Measurements from ENCODE around the gene ANKRD13A. TPM values are rescaled to one million over a fixed set of nuclear protein-coding genes. Genes with fewer than 3 reads are reported as not detected.

The ANKRD13A gene
- total RNA-seq, 4 donors from 2014 or later: 96.1 to 189 (median 115) TPM

DNA sequence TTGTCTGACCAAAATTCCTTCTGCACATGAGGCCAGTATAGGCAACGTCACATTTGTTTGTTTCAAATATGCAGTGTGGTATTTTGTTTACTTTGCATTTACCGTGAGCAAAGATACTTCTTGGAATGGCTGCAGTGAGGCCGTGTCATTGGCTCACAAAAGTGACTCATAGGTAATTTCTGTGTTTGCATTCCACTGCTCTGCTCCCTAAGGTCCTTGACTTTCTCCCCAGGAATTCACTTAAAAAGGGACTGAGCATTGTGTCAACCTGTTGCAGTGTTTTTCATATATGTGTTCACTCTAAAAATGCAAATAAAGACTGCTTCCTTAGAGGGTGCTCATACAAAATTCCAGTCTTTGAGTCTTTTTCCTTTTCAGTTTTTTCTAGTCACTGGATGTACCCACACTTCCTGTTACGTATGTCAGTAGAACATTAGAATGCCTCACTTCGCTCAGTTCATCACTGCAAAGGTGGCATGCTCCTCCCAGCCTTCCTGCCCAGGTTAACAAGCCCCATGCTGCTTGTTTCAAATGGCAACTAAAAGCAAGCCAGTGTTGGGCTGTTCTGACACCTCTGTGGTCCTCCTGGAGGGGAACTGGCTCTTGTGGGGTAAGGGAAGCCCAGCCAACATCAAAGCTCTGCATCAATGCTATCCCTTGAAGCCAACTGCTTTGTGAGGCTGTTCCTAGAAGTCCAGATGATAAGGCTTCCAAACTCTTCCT is 40.0 kb downstream of the ANKRD13A start:
- Histone ChIP-seq H3K9me3 (no peaks in the 10 kb centered on the region), H3K4me3 (no peak overlapping the region), H3K27me3 (no peaks in the 10 kb centered on the region), H3K36me3 (peaks cover 0 to 29% (median 3%) of the 10 kb centered on the region in 4 donors), H3K27ac (peak overlapping the region; percentile 62 to 83 (median 79)), H3K4me1 (peaks cover 0 to 37% (median 16%) of the 10 kb centered on the region in 4 donors)
- peak; percentile 44 for DNase-seq
- intact Hi-C loops (cut with DNase I; ENCODE audit: low total_unique reads): no loop called here
- WGBS, 2 donors (ENCODE audit: low coverage in 1 of 2): 16 to 33% methylated on average over 5 of the region's 5 CpGs
- TF ChIP-seq, protein P1, sequence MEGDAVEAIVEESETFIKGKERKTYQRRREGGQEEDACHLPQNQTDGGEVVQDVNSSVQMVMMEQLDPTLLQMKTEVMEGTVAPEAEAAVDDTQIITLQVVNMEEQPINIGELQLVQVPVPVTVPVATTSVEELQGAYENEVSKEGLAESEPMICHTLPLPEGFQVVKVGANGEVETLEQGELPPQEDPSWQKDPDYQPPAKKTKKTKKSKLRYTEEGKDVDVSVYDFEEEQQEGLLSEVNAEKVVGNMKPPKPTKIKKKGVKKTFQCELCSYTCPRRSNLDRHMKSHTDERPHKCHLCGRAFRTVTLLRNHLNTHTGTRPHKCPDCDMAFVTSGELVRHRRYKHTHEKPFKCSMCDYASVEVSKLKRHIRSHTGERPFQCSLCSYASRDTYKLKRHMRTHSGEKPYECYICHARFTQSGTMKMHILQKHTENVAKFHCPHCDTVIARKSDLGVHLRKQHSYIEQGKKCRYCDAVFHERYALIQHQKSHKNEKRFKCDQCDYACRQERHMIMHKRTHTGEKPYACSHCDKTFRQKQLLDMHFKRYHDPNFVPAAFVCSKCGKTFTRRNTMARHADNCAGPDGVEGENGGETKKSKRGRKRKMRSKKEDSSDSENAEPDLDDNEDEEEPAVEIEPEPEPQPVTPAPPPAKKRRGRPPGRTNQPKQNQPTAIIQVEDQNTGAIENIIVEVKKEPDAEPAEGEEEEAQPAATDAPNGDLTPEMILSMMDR (IDR thresholded peaks at IDR 0.05): no peak
- TF ChIP-seq EP300 (IDR thresholded peaks at IDR 0.05; ENCODE audit: low read depth): no peak
- TF ChIP-seq POLR2A (IDR thresholded peaks at IDR 0.05): no peak
- TF ChIP-seq POLR2AphosphoS5 (IDR thresholded peaks at IDR 0.05): no peak
- in situ Hi-C loops (cut with MboI; ENCODE audit: low pct_ligation_motif_present in 1 of 4, low pct_unique_long_range_greater_than_20kb in 1 of 4, low sequenced_read_pairs in 3 of 4): no loop called here

DNA sequence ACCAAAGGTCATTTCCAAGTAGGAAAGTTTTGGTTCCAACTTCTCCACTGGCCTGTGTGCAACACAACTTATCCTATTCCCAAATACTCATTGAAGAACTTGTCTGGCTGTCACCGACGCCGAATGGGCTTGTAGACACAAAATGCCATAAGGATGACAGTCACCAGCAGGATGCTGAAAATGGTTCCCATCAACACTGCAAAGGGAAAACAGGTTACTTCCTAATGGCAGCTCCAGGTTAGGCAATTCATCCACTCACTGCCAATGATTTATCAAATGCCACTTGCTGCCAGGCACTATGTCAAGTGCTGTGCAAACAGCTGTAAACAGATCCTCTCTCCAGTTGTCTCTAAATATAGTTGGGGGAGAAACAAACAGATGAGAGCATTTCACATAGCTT is 43.0 kb downstream of the ANKRD13A start:
- 90% methylated on average over 3 of the region's 3 CpGs; no CpG with 5 or more reads in 1 of the 2 donors for WGBS, 2 donors (ENCODE audit: low coverage in 1 of 2)
- H3K4me3 ChIP-seq: no peak overlapping the region
- DNase-seq: no peak
- H3K27ac ChIP-seq: peak overlapping the region in 1 of 4 donors; percentile 16
- no peaks in the 10 kb centered on the region for H3K27me3 ChIP-seq
- peaks cover 1 to 48% (median 20%) of the 10 kb centered on the region in 4 donors for H3K4me1 ChIP-seq
- no peaks in the 10 kb centered on the region for H3K9me3 ChIP-seq
- TF ChIP-seq, protein P1 (IDR thresholded peaks at IDR 0.05): no peak
- no peak for TF ChIP-seq POLR2A (IDR thresholded peaks at IDR 0.05)
- no peak for TF ChIP-seq POLR2AphosphoS5 (IDR thresholded peaks at IDR 0.05)
- no peak for TF ChIP-seq EP300 (IDR thresholded peaks at IDR 0.05; ENCODE audit: low read depth)
- in situ Hi-C loops (cut with MboI; ENCODE audit: low pct_ligation_motif_present in 1 of 4, low pct_unique_long_range_greater_than_20kb in 1 of 4, low sequenced_read_pairs in 3 of 4) (no loop called here), intact Hi-C loops (cut with DNase I; ENCODE audit: low total_unique reads) (no loop called here)
- peaks cover 0 to 9% (median 3%) of the 10 kb centered on the region in 4 donors for H3K36me3 ChIP-seq

DNA sequence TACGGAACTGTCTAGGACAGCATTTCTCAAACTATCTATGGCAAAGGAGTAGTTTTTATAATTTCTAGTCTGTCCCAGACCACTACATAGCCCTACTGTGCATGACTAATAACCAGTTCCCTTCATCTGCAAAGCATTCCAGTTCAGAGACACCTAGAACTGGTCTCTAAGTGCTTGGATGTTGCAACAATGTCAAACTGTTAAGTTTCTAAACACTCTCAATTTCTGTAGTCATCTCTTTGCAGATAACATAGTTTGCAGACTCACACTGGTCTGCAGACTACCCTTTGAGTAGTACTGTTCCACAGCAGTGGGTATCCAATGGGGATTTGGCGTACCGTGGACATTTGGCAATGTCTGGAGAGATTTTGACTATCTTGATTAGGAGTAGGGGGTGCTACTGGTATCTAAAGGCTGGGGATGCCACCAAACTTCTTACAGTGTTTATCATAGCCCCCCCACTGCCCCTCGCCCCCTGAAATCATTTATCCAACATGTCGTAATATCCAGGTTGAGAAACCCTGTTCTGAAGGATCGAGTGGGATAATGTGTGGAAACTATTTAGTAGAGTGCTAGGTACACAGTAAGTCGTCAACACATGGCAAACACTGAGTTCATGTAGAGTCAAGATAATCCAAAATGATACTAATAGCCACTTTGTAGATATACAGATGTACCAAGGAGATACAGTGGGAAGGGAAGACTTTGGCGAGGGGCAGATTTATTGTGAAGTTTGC is 47.4 kb downstream of the ANKRD13A start:
- no peak for TF ChIP-seq POLR2AphosphoS5 (IDR thresholded peaks at IDR 0.05)
- TF ChIP-seq, protein P1 (IDR thresholded peaks at IDR 0.05): no peak
- no peak for TF ChIP-seq POLR2A (IDR thresholded peaks at IDR 0.05)
- TF ChIP-seq EP300 (IDR thresholded peaks at IDR 0.05; ENCODE audit: low read depth): no peak
- Histone ChIP-seq H3K4me1 (peaks cover 9 to 35% (median 14%) of the 10 kb centered on the region in 4 donors), H3K36me3 (no peaks in the 10 kb centered on the region), H3K9me3 (no peaks in the 10 kb centered on the region), H3K27ac (no peak overlapping the region), H3K27me3 (no peaks in the 10 kb centered on the region), H3K4me3 (no peak overlapping the region)
- in situ Hi-C loops (cut with MboI; ENCODE audit: low pct_ligation_motif_present in 1 of 4, low pct_unique_long_range_greater_than_20kb in 1 of 4, low sequenced_read_pairs in 3 of 4): no loop called here
- 87 to 90% methylated on average over 3 to 8 of the region's 8 CpGs for WGBS, 2 donors (ENCODE audit: low coverage in 1 of 2)
- DNase-seq: no peak
- intact Hi-C loops (cut with DNase I; ENCODE audit: low total_unique reads): no loop called here

DNA sequence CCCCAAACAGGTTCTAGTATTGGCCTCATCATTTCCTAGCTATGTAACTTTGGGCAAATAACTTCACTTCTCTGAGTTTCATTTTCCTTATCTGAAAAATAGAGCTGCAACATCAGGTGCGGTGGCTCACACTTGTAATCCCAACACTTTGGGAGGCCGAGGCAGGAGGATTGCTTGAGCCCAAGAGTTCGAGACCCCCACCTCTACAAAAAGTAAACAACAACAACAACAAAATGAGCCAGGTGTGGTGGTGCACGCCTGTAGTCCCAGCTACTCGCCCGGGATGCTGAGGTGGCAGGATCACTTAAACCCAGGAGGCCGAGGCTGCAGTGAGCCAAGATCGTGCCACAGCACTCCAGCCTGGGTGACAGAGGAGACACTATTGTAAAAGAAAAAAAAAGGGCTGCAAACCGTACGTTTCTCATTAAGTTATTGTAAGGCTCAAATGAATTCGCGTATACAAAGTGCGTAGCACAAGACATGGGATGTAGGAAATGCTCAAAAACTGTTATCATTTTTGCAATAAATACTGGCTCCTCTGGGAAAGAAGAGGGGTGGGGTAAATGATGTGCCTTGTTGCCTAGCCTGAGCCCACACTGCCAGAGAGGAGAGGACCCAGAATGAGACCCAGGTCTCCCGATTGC is 48.2 kb downstream of the ANKRD13A start:
- H3K4me1 ChIP-seq: peaks cover 9 to 35% (median 14%) of the 10 kb centered on the region in 4 donors
- no peaks in the 10 kb centered on the region for H3K27me3 ChIP-seq
- peak overlapping the region; percentile 83 to 92 (median 86) for H3K27ac ChIP-seq
- H3K9me3 ChIP-seq: no peaks in the 10 kb centered on the region
- intact Hi-C loops (cut with DNase I; ENCODE audit: low total_unique reads): no loop called here
- H3K4me3 ChIP-seq: peak overlapping the region; percentile 64 to 88 (median 80)
- in situ Hi-C loops (cut with MboI; ENCODE audit: low pct_ligation_motif_present in 1 of 4, low pct_unique_long_range_greater_than_20kb in 1 of 4, low sequenced_read_pairs in 3 of 4): no loop called here
- DNase-seq: no peak
- TF ChIP-seq EP300 (IDR thresholded peaks at IDR 0.05; ENCODE audit: low read depth) (no peak), POLR2A (IDR thresholded peaks at IDR 0.05) (no peak), POLR2AphosphoS5 (IDR thresholded peaks at IDR 0.05) (no peak)
- TF ChIP-seq, protein P1 (IDR thresholded peaks at IDR 0.05): no peak
- H3K36me3 ChIP-seq: no peaks in the 10 kb centered on the region
- WGBS, 2 donors (ENCODE audit: low coverage in 1 of 2): 73 to 77% methylated on average over 11 to 14 of the region's 14 CpGs

Data from transverse colon (tissue), 4 donors.